SK-N-SH (cell line): Measurements from ENCODE around the gene GGCX. TPM values are rescaled to one million over a fixed set of nuclear protein-coding genes. Genes with fewer than 3 reads are reported as not detected.

ENCODE experiments used
- CTCF ChIA-PET: fragments of 300-600, 350-600 bp; formaldehyde crosslinking; extraction: SDS; loops from one replicate; lab custom pipeline; 2021; lab: Yijun Ruan, JAX
- POLR2A ChIA-PET: fragments of 350-600 bp; sonication (Branson Sonifier 250); formaldehyde crosslinking; extraction: SDS; loops from one replicate; lab custom pipeline; 2020; ENCODE audit warnings: antibody characterized with exemption, inconsistent platforms; lab: Yijun Ruan, JAX
- DNase-seq: peaks from one replicate; pipeline ENCODE4 v3.0.0; 2012
- H2AFZ ChIP-seq: fragments of 200-600 bp; sonication (generic); 2 replicates; pipeline ENCODE4 v1.8.1; 2016; ENCODE audit warnings: antibody characterized with exemption, mild to moderate bottlenecking, low read depth
- H3F3A ChIP-seq: fragments of 200-600 bp; sonication (generic); replicated peaks from 2 replicates; pipeline ENCODE3; 2016; ENCODE audit warnings: antibody characterized with exemption, mild to moderate bottlenecking; ENCODE audit not compliant: insufficient read depth
- H3K27ac ChIP-seq, 2 experiments: fragments of 200-500 bp in 1 of 2; fragments of 200-600 bp in 1 of 2; sonication (Bioruptor generic) in 1 of 2; sonication (generic), shearing (Covaris generic) in 1 of 2; 2 replicates each; pipeline versions ENCODE4 v1.5.1 to v1.6.1; 2014 to 2016; ENCODE audit warnings: low read depth in 2 of 2, inconsistent platforms in 1 of 2, low read length in 1 of 2, mild to moderate bottlenecking in 1 of 2, mixed read lengths in 1 of 2
- H3K27me3 ChIP-seq: fragments of 200-600 bp; sonication (generic), shearing (Covaris generic); 2 replicates; pipeline ENCODE4 v1.6.1; 2016; ENCODE audit warnings: mixed run types; ENCODE audit not compliant: insufficient read depth
- H3K36me3 ChIP-seq, 2 experiments: fragments of 200-500 bp in 1 of 2; fragments of 200-600 bp in 1 of 2; sonication (Bioruptor generic) in 1 of 2; sonication (generic) in 1 of 2; replicated peaks in 1 of 2; 2 replicates each; pipeline versions ENCODE3 to v1.5.1; 2014 to 2016; ENCODE audit warnings: low read length in 1 of 2, mild to moderate bottlenecking in 1 of 2; ENCODE audit not compliant: insufficient read depth in 2 of 2, control insufficient read depth in 1 of 2
- H3K4me1 ChIP-seq, 2 experiments: fragments of 200-500 bp in 1 of 2; fragments of 200-600 bp in 1 of 2; sonication (Bioruptor generic) in 1 of 2; sonication (generic), shearing (Covaris generic) in 1 of 2; 2 replicates each; pipeline versions ENCODE4 v1.5.1 to v1.6.1; 2014 to 2016; ENCODE audit warnings: low read depth in 1 of 2, low read length in 1 of 2, mixed run types in 1 of 2; ENCODE audit not compliant: insufficient read depth in 2 of 2, control insufficient read depth in 1 of 2
- H3K4me2 ChIP-seq: fragments of 200-600 bp; sonication (generic), shearing (Covaris generic); 2 replicates; pipeline ENCODE4 v1.6.1; 2017; ENCODE audit warnings: mixed run types
- H3K4me3 ChIP-seq, 2 experiments: fragments of 200-500 bp in 1 of 2; fragments of 200-600 bp in 1 of 2; sonication (Bioruptor generic) in 1 of 2; sonication (generic), shearing (Covaris generic) in 1 of 2; 2 replicates each; pipeline versions ENCODE4 v1.5.1 to v1.8.1; 2014 to 2016; ENCODE audit warnings: low read depth in 2 of 2, inconsistent platforms in 1 of 2, low read length in 1 of 2, mild to moderate bottlenecking in 1 of 2, mixed read lengths in 1 of 2, moderate library complexity in 1 of 2
- H3K79me2 ChIP-seq: fragments of 200-600 bp; sonication (generic); 2 replicates; pipeline ENCODE4 v1.8.1; 2017; ENCODE audit warnings: mild to moderate bottlenecking; ENCODE audit not compliant: insufficient read depth
- H3K9ac ChIP-seq: fragments of 200-600 bp; sonication (generic); 2 replicates; pipeline ENCODE4 v1.6.1; 2017; ENCODE audit warnings: mixed run types
- H3K9me2 ChIP-seq: fragments of 200-600 bp; sonication (generic); 2 replicates; pipeline ENCODE4 v1.6.1; 2017; ENCODE audit warnings: mixed run types
- H3K9me3 ChIP-seq: fragments of 200-600 bp; sonication (generic); 2 replicates; pipeline ENCODE4 v1.6.1; 2017; ENCODE audit warnings: mixed run types, mild to moderate bottlenecking, moderate library complexity
- H4K20me1 ChIP-seq: fragments of 200-600 bp; sonication (generic); 2 replicates; pipeline ENCODE4 v1.6.1; 2017; ENCODE audit warnings: mild to moderate bottlenecking, mixed run types; ENCODE audit not compliant: insufficient read depth
- CTCF ChIP-seq: fragments of 200-600 bp; sonication (generic); IDR thresholded peaks from 2 replicates; pipeline ENCODE4 v1.6.1; 2017; ENCODE audit warnings: antibody characterized with exemption, mild to moderate bottlenecking, moderate library complexity
- ELF1 ChIP-seq: IDR thresholded peaks from 2 replicates; pipeline ENCODE4 v1.4.0; 2012
- EP300 ChIP-seq, 2 experiments: IDR thresholded peaks; 2 replicates each; pipeline versions ENCODE4 v1.4.0 to v1.6.1; 2012; ENCODE audit warnings: borderline replicate concordance in 1 of 2, low read depth in 1 of 2, low read length in 1 of 2
- EZH2phosphoT487 ChIP-seq: fragments of 200-600 bp; sonication (generic); IDR thresholded peaks from 2 replicates; pipeline ENCODE4 v1.6.1; 2017; ENCODE audit warnings: low read depth, mixed run types, mild to moderate bottlenecking, antibody characterized with exemption, moderate library complexity, borderline replicate concordance
- FOXJ3 ChIP-seq: sonication (generic); formaldehyde crosslinking; IDR thresholded peaks from 2 replicates; pipeline ENCODE4 v1.5.1; 2020; ENCODE audit warnings: mild to moderate bottlenecking, missing genetic modification reagents
- GATA2 ChIP-seq: sonication (generic); formaldehyde crosslinking; IDR thresholded peaks from 2 replicates; pipeline ENCODE4 v1.5.0; 2020; ENCODE audit warnings: mild to moderate bottlenecking, missing genetic modification reagents
- JUND ChIP-seq: IDR thresholded peaks from 2 replicates; pipeline ENCODE4 v1.4.0; 2012
- MAX ChIP-seq: IDR thresholded peaks from 2 replicates; pipeline ENCODE4 v1.4.0; 2012; ENCODE audit warnings: low read depth
- MEF2A ChIP-seq: IDR thresholded peaks from 2 replicates; pipeline ENCODE4 v1.4.0; 2012; ENCODE audit warnings: low read depth, borderline replicate concordance
- MXI1 ChIP-seq: IDR thresholded peaks from 2 replicates; pipeline ENCODE4 v1.6.1; 2012; ENCODE audit warnings: mild to moderate bottlenecking, low read depth, low read length, improper control_type of control experiment
- NRF1 ChIP-seq: IDR thresholded peaks from 2 replicates; pipeline ENCODE4 v1.6.1; 2012; ENCODE audit warnings: low read depth, mild to moderate bottlenecking, low read length
- POLR2AphosphoS5 ChIP-seq: IDR thresholded peaks from 2 replicates; pipeline ENCODE4 v1.6.1; 2012; ENCODE audit warnings: low read depth, low read length
- RAD21 ChIP-seq: IDR thresholded peaks from 2 replicates; pipeline ENCODE4 v1.6.1; 2012; ENCODE audit warnings: mild to moderate bottlenecking, low read length
- RFX5 ChIP-seq: IDR thresholded peaks from 2 replicates; pipeline ENCODE4 v1.6.1; 2012; ENCODE audit warnings: mild to moderate bottlenecking, improper control_type of control experiment, low read length
- SIN3A ChIP-seq: IDR thresholded peaks from 2 replicates; pipeline ENCODE4 v1.6.1; 2012; ENCODE audit warnings: low read depth, mild to moderate bottlenecking, low read length, moderate library complexity, borderline replicate concordance
- SMC3 ChIP-seq: IDR thresholded peaks from 2 replicates; pipeline ENCODE4 v1.6.1; 2012; ENCODE audit warnings: low read depth, low read length, improper control_type of control experiment
- TCF12 ChIP-seq: IDR thresholded peaks from 2 replicates; pipeline ENCODE4 v1.4.0; 2012
- USF2 ChIP-seq: fragments of 150-350 bp; IDR thresholded peaks from 2 replicates; pipeline ENCODE4 v1.6.1; 2017; ENCODE audit warnings: antibody characterized with exemption, low read length, low read depth, borderline replicate concordance
- YY1 ChIP-seq: IDR thresholded peaks from 2 replicates; pipeline ENCODE4 v1.4.0; 2012; ENCODE audit warnings: low read depth, mild to moderate bottlenecking
- WGBS: methylation state at CpG from one replicate; pipeline ENCODE4 v1.1.6; 2017; ENCODE audit warnings: low lambda C conversion rate; 5-methylcytosine and 5-hydroxymethylcytosine counted together
- polyA plus RNA-seq, 3 experiments: library from polyadenylated mRNA; depleted of rRNA; stranded (reverse); fragments of >200 nt; gene quantifications; 2 replicates each; pipeline ENCODE4 v1.2.3, GENCODE V29; 2012
- TF ChIP-seq, protein P1 (sequence below): IDR thresholded peaks from 2 replicates; pipeline ENCODE4 v1.4.0; 2012; ENCODE audit warnings: low read depth, borderline replicate concordance
- TF ChIP-seq, protein P2 (sequence below): fragments of 150-350 bp; IDR thresholded peaks from 2 replicates; pipeline ENCODE4 v1.6.1; 2016; ENCODE audit warnings: mild to moderate bottlenecking, low read depth, low read length

GGCX gene
- polyA plus RNA-seq, 1 of the 3 experiments (the other 2 are of a cell fraction), result 34.5 TPM

GRCh38 chr2:85505551-85506238 is 55.6 kb downstream of the GGCX start:
- Histone ChIP-seq H3K36me3 (no peaks in the 10 kb centered on the region), H4K20me1 (no peaks in the 10 kb centered on the region), H3K9me2 (no peaks in the 10 kb centered on the region), H3K27ac (peak overlapping the region; percentile 60 to 68; a peak in 3 of 4 replicates), H3K4me1 (peaks cover 19 to 25% of the 10 kb centered on the region in 2 experiments; a peak in 3 of 4 replicates), H3K9ac (no peak overlapping the region), H3F3A (peaks cover 26% of the 10 kb centered on the region), H2AFZ (no peak overlapping the region), H3K4me3 (no peak overlapping the region), H3K79me2 (no peaks in the 10 kb centered on the region), H3K27me3 (no peaks in the 10 kb centered on the region), H3K4me2 (peak overlapping the region; percentile 39; the same call in 1 of the 2 replicates), H3K9me3 (no peaks in the 10 kb centered on the region)
- TF ChIP-seq USF2 (no peak), TCF12 (no peak), RAD21 (no peak), ELF1 (no peak)
- TF ChIP-seq, protein P1, sequence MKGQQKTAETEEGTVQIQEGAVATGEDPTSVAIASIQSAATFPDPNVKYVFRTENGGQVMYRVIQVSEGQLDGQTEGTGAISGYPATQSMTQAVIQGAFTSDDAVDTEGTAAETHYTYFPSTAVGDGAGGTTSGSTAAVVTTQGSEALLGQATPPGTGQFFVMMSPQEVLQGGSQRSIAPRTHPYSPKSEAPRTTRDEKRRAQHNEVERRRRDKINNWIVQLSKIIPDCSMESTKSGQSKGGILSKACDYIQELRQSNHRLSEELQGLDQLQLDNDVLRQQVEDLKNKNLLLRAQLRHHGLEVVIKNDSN, result no peak
- no peak for DNase-seq
- 93% methylated on average over 10 of the region's 10 CpGs for WGBS
- ChIA-PET POLR2A (interaction anchor here (0.8 to 3.0 kb wide), 8 partner anchors 18 to 151 kb away, joined by 3 to 25 read pairs (median 4); partner anchors contain the start of genes ELMOD3, MAT2A and RETSAT), CTCF (interaction anchor here (0.6 to 2.4 kb wide), 6 partner anchors 11 to 89 kb away, joined by 3 to 11 read pairs (median 4); no protein-coding TSS in a partner anchor)

GRCh38 chr2:85504778-85505261 is 56.5 kb downstream of the GGCX start:
- H3F3A ChIP-seq, result peaks cover 29% of the 10 kb centered on the region
- ChIA-PET POLR2A (interaction anchor here (0.8 to 3.0 kb wide), 9 partner anchors 19 to 151 kb away, joined by 3 to 25 read pairs (median 4); partner anchors contain the start of genes ELMOD3, MAT2A and RETSAT), CTCF (interaction anchor here (0.6 to 1.9 kb wide), 7 partner anchors 10 to 84 kb away, joined by 3 to 6 read pairs (median 5); no protein-coding TSS in a partner anchor)
- no peaks in the 10 kb centered on the region for H3K9me3 ChIP-seq
- no peaks in the 10 kb centered on the region for H3K36me3 ChIP-seq
- DNase-seq, result peak; percentile 71
- no peak overlapping the region for H3K9ac ChIP-seq
- H3K9me2 ChIP-seq, result no peaks in the 10 kb centered on the region
- no peak overlapping the region for H3K4me3 ChIP-seq
- H3K4me1 ChIP-seq, result peaks cover 19 to 25% of the 10 kb centered on the region in 2 experiments; a peak in 3 of 4 replicates
- WGBS, result 8% methylated on average over 3 of the region's 3 CpGs
- no peaks in the 10 kb centered on the region for H4K20me1 ChIP-seq
- peak overlapping the region; percentile 39; the same call in 1 of the 2 replicates for H3K4me2 ChIP-seq
- H2AFZ ChIP-seq, result 0 out of 2 replicates have a peak overlapping the region, but pooled peaks have one; percentile 31
- peak overlapping the region; percentile 60 to 68 for H3K27ac ChIP-seq
- no peaks in the 10 kb centered on the region for H3K27me3 ChIP-seq
- no peaks in the 10 kb centered on the region for H3K79me2 ChIP-seq
- TF ChIP-seq POLR2AphosphoS5 (peak; percentile 66; the same call in 1 of the 2 replicates), MEF2A (no peak), EP300 (IDR thresholded peaks at IDR 0.05; ENCODE audit: borderline replicate concordance in 1 of 2, low read depth in 1 of 2, low read length in 1 of 2) (peak; percentile 56 to 90; a peak in 3 of 4 replicates), RFX5 (no peak), TCF12 (peak; percentile 94), EZH2phosphoT487 (no peak), GATA2 (CRISPR knock-in tag) (peak; percentile 38; the same call in 1 of the 2 replicates), FOXJ3 (CRISPR knock-in tag) (peak; percentile 49), MAX (peak; percentile 95), JUND (peak; percentile 86), CTCF (no peak), SMC3 (no peak), MXI1 (peak; percentile 91), NRF1 (no peak), SIN3A (peak; percentile 57; the same call in 1 of the 2 replicates), YY1 (no peak), ELF1 (no peak; the same call in 1 of the 2 replicates)
- TF ChIP-seq, protein P2, sequence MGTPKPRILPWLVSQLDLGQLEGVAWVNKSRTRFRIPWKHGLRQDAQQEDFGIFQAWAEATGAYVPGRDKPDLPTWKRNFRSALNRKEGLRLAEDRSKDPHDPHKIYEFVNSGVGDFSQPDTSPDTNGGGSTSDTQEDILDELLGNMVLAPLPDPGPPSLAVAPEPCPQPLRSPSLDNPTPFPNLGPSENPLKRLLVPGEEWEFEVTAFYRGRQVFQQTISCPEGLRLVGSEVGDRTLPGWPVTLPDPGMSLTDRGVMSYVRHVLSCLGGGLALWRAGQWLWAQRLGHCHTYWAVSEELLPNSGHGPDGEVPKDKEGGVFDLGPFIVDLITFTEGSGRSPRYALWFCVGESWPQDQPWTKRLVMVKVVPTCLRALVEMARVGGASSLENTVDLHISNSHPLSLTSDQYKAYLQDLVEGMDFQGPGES, result no peak
